ENCODE data around the gene SCAANT1. TPM values are rescaled to one million over a fixed set of nuclear protein-coding genes. Genes with fewer than 3 reads are reported as not detected.

SCAANT1 gene
- total RNA-seq, 1 experiment from 2014 or later, result not detected

GRCh38 chr3:63943678-63944077 is 31.5 kb upstream of the SCAANT1 start:
- peak overlapping the region in 2 of 3 experiments; percentile 74 to 83; a peak in 3 of 7 replicates for H3K27ac Mint-ChIP-seq
- no peaks in the 10 kb centered on the region for H3K36me3 Mint-ChIP-seq (ENCODE audit: insufficient read depth in 1 of 3, low read depth in 3 of 3)

More at GRCh38 chr3:63943678-63944077, 31.5 kb upstream of the SCAANT1 start:
- Histone ChIP-seq H2BK120ac (ENCODE audit: low read depth, low read length, poor library complexity, severe bottlenecking) (no peak overlapping the region), H4K20me1 (ENCODE audit: control insufficient read depth, insufficient read depth, insufficient read length) (no peaks in the 10 kb centered on the region), H3K14ac (ENCODE audit: insufficient read depth, low read length) (no peak overlapping the region), H2AK5ac (ENCODE audit: insufficient read length, low read length) (no peak overlapping the region), H2BK12ac (ENCODE audit: insufficient read length, low read depth, low read length) (no peak overlapping the region), H3K23ac (ENCODE audit: insufficient read length, low read depth, low read length) (no peak overlapping the region), H4K8ac (replicated peaks; ENCODE audit: insufficient read length, low read depth, low read length) (no peak overlapping the region), H3K4me2 (ENCODE audit: insufficient read depth, insufficient read length, low read length) (no peak overlapping the region), H3K4me1 (ENCODE audit: insufficient read depth, low read length) (no peaks in the 10 kb centered on the region; the same call in 1 of the 2 replicates), H2BK20ac (ENCODE audit: low read depth, low read length, poor library complexity, severe bottlenecking) (no peak overlapping the region), H3K9me3 (ENCODE audit: control insufficient read depth, low read depth, low read length) (no peaks in the 10 kb centered on the region), H3K27ac (ENCODE audit: insufficient read length, low read depth, low read length) (no peak overlapping the region), H3K23me2 (ENCODE audit: insufficient read length, low read depth, low read length, poor library complexity, severe bottlenecking) (no peaks in the 10 kb centered on the region), H2BK15ac (ENCODE audit: low read depth, low read length) (no peak overlapping the region), H3K18ac (ENCODE audit: insufficient read length, low read depth, low read length) (no peak overlapping the region), H4K5ac (ENCODE audit: insufficient read length, low read depth, low read length) (no peak overlapping the region), H3K79me1 (ENCODE audit: insufficient read depth, low read depth, low read length, poor library complexity, severe bottlenecking) (peaks cover 2% of the 10 kb centered on the region), H4K91ac (ENCODE audit: insufficient read length, low read depth, low read length) (no peak overlapping the region), H3T11ph (ENCODE audit: low read length) (no peak overlapping the region), H2BK5ac (ENCODE audit: insufficient read length, low read length) (no peak overlapping the region), H3K79me2 (ENCODE audit: insufficient read depth, low read length) (no peaks in the 10 kb centered on the region; the same call in 1 of the 2 replicates), H2AFZ (ENCODE audit: low read length) (no peak overlapping the region), H3K9ac (ENCODE audit: extremely low read depth, insufficient read length, low read length) (no peak overlapping the region), H3K56ac (ENCODE audit: insufficient read length, low read depth, low read length) (no peak overlapping the region), H3K27me3 (ENCODE audit: insufficient read depth, low read length) (no peaks in the 10 kb centered on the region), H3K4ac (ENCODE audit: low read depth, low read length) (no peak overlapping the region)
- DNase-seq, result no peak
- Mint-ChIP-seq H3K4me1 (peaks cover 23 to 27% of the 10 kb centered on the region in 2 experiments; a peak in 2 of 4 replicates), H3K4me3 (no peak overlapping the region), H3K9me3 (no peaks in the 10 kb centered on the region), H3K27me3 (ENCODE audit: low read depth) (no peaks in the 10 kb centered on the region)
- no peak for TF ChIP-seq CTCF (conservative IDR thresholded peaks at IDR 0.05)

Measured in H9 (cell line).